Stimulated activated CD8-positive, alpha-beta memory T cell treated with anti-CD3 and anti-CD28 coated beads, Interleukin-4, amount 100 ng/mL, for 1 hour (primary cell): Measurements from ENCODE around the gene CCM2L.

Source experiments
- DNase-seq, 2 donors: peaks; one replicate each; pipeline ENCODE4 v3.0.0-alpha.2; 2020; ENCODE audit warnings: low read depth in 2 of 2, low spot score in 1 of 2

CCM2L gene

DNA sequence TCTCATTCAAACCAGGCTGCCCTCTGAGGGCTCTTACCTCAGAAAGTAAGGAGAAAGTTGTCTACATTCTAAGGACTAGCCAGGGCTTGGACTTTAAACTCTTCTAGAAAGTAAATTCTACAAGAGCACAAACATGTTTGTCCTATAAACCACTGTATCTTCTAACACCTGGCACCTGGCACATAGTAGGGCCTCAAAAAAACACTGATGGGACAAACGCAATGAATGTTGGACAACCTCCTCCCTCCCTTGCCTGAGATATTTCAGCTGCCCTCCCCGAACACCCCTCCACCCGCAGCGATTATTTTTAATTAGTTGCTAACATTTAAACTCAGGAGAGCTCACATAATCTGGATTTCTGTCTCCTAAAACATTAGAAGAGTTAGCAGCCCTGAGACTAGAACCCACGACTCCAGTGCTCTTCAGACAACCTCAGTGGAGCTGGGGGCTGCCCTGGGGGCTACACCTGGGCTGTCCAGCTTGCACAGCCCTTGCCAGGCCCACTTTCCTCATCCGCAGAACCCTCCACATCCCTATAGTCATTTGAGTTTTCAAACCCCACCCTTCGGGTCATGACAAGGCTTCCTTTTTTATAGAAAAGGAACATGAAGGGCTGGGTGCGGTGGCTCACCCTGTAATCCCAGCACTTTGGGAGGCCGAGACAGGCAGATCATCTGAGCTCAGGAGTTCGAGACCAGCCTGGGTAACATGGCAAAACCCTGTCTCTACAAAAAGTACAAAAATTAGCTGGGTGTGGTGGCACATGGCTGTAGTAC is 46.7 kb downstream of the CCM2L start:
- DNase-seq = no peak

DNA sequence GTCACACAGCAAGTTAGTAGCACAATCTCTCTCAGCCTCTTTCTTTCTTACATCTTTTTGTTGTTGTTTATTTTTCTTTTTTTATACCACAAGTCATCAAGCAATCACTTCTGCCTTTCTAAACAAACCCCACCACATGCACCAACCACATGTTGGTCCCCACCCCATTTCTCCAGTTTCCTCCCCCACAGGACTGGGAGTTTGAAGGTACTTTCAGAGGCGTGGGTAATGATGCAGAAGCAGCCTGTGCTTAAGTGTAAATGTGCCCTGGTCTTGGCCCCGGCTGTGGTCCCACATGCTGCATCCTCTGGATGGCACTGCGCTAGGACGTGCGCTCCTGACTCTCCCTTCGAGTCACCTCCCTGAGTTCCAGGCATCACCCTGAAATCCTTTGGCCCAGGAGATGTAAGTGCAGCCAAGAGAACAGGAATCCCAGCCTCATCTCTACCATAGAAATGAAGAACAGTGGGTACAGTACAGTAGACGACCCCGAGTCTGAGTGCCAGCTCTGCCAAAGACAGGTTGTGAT is 47.5 kb downstream of the CCM2L start:
- DNase-seq = no peak

DNA sequence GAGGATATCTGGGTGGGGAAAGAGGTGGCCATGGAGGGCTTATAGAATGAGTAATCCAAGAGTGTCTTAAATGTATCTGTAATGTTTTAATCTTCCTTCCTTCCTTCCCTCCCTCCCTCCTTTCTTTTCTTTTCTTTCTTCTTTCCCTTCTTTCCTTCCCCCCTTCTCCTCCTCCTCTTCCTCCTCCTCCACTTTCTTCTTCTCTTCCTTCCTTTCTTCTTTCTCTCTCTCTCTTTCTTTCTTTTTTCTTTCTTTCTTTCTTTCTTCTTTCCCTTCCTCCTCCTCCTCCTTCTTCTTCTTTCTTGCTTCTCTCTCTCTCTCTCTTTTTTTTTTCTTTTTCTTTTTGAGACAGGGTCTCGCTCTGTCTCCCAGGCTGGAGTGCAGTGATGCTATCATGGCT is 49.0 kb downstream of the CCM2L start:
- DNase-seq = no peak

DNA sequence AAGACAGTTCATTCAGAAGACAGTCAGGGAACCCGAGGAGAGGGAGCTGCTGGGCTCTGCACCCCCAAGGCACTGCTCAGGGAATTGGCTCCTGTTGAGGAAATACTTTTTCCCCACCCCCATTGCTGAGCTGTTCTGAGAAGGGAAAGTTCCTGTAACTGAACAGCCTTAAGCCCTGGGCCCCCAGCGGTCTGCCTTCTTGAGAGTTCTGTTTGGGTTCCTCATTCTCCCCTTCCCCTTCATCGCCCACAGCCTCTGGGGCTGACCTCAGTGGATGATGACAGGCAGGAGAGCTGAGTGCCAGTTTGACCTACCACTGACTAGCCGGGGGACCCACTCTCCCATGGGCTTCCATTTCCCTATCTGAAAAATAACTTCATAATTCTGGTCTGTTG is 52.5 kb downstream of the CCM2L start:
- no peak for DNase-seq

DNA sequence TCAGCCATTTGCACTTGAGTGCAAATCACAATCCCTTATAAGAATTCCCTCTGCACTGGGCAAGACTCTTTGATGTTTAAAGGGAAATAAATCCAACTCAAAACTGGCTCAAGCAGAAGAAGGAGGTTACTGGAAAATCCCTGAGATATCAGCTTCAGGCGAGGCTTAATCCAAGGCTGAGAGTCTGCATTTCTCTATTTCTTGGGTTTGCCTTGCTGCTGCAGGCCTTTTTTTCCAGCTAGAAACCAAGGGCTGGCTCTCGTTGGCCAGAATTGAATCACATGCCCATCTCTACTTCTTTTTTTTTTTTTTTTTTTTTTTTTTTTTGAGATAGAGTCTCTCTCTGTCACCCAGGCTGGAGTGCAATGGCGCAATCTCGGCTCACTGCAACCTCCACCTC is 53.5 kb downstream of the CCM2L start:
- DNase-seq = no peak

DNA sequence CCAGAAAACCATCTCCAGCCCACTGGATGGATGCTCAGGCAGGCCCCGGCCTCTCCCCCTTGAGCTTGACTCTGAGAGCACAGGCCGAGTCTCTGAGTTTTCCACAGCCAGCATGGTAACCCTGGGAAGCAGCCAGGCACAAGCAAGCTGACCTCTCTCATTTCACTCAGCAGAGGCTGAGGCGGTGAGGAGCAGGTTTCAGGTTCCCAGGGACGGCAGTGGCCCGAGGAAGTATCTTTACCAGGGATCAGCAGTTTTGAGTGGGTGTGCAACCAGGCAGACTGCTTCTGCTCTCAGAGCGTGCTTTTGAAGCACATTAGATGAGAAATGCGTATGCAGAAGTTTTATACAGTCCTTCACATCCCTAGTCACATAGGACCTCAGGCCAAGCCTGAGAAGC is 54.4 kb downstream of the CCM2L start:
- DNase-seq = no peak

DNA sequence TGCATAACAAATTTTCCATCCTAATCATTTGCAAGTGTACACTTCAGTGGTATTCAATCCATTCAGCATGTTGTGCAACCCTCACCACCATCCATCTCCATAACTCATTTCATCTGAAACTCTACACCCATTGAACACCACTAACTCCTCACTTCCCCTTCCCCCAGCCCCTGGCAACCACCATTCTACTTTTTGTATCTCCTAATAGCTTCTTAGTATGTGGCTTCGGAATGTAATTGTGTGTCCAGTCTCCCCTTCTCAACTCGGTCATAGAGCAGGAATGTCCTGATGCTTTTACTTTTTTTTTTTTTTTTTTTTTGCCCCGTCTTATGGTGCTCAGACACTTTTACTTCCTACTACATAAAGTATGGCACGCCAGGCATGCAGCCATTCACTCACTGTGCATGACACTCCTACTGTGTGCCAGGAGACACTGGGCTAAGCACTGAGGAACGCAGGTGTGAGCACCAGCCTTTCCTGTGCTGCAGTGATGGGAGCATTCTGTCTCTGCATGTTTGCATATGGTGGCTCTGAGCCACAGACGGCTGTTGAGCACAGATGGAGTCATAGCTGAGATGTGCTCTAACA is 57.1 kb downstream of the CCM2L start:
- DNase-seq = no peak

DNA sequence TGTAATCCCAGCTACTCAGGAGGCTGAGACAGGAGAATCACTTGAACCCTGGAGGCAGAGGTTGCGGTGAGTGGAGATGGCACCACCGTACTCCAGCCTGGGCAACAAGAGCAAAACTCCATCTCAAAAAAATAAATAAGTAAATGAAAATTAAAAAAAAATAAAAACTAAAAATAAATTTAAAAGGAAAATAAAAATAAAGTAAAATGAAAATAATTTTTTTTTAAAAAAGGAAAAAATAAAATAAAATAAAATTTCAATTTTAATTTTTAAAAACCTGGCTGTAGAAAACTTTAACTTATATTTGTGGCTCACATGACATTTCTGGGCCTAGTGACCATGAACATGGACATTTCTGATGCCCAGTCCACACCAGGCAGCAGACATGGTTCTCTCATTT is 57.9 kb downstream of the CCM2L start:
- DNase-seq = no peak

DNA sequence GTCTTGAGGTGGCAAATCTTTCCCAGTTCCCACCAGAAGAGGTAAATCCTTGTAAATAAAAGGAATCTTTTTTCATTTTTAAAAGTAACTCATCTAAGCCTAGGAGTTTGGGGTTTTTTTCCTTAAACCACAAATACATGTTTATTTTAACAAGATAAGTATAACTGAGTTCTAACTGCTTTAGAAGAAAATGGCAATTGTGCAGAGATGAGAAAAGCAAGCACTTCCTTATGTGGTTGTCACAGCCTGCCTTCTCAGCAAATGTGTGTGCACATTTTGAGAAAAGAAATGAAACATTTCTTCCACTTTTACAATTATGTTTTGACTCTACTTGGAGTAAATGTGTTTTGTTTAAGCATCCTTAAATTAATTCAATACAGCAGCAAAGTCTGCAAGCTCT is 59.5 kb downstream of the CCM2L start:
- DNase-seq = no peak

DNA sequence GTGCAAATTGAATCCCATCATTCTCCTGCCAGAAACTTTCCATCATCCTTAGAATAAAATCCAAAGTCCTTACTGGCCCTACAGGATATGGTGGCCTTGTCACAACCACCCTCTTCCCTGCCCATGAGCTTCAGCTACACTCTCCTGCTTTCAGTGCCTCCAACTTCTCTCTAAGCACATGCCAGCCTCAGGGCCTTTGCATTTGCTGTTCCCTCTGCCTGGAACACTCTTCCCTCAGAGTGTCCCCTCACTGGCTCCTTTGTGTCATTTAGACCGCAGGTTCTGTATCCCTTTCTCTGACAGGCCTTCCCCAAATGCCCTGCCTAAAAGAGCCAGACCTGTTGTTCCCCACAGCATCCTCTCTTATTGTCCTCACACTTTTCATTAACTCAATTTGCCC is 60.0 kb downstream of the CCM2L start:
- DNase-seq = no peak

DNA sequence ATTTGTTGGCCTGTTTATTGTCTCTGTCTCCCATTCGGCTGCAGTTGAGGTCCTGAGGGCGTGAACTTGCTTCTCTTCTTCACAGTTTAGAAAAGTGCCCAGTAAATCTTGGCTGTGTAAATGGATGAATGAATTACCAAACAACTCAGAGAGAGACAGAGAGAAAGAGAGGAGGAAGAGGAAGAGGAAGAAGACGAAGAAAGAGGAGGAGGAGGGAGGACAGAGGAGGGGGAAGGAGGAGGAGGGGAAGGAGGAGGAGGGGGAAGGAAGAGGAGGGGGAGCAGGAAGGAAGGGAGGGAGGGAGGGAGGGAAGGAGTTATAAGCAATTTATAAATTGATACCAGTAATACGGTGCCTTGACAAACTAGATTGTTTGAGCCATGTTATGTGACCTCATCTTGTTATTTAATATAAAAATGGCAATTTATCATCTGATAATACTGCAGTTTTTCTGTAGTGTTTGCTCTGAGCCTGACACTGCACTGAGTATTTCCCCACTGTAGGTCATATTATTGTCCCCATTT is 60.5 kb downstream of the CCM2L start:
- DNase-seq = no peak

DNA sequence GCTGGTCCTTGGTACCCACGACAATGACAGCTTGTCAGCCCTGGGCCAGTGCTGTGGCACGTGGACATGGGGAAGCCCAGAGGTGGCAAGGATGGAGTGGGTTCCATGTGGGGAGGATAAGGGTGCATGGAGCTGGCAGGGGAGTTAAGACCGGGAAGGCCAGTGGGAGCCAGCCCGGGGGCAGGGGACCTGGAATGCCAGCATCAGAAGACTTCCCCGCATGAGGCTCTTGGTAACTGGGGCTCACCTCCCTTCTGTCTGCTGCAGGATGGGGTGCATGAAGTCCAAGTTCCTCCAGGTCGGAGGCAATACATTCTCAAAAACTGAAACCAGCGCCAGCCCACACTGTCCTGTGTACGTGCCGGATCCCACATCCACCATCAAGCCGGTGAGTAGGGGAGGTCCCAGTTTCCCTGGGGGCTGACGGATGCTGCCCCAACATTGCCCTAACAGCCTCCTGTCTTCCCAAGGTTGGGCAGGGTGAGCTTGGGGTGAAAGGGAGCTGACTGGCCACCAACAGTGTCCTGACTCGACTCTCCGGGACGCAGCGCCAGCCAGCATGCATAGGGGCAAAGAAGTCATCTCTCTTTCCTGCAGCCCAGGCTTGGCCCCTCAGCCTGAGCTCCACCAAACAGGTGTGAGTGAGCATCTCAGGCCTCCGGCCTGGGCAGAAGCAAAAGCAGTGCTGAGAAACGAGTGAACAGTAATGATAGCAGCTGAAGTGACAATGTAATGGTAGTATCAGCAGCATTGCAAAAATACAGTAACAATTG is 61.3 kb downstream of the CCM2L start:
- DNase-seq = no peak

DNA sequence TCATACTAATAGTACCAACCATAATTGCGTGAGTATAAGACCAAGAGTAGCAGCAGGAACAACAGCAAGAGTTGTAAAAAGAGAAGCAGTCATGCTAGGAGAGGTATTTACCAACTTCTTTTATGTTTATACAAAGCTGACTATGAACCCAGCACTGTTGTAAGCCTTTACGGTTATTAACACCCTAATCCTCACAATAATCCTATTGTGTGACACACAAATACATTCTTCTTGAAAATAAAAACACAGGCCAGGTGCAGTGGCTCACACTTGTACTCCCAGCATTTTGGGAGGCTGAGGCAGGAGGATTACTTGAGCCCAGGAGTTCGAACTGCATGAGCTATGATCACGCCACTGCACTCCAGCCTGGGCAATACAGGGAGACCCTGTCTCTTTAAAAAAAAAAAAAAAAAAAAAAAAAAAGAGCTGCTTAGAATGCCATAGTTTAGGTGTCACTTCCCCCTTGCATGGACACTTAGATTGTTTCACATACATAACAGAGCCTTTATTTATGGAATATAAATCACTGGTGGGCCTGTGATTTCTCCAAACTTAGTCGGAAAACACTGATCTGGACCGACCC is 62.0 kb downstream of the CCM2L start:
- DNase-seq = no peak

DNA sequence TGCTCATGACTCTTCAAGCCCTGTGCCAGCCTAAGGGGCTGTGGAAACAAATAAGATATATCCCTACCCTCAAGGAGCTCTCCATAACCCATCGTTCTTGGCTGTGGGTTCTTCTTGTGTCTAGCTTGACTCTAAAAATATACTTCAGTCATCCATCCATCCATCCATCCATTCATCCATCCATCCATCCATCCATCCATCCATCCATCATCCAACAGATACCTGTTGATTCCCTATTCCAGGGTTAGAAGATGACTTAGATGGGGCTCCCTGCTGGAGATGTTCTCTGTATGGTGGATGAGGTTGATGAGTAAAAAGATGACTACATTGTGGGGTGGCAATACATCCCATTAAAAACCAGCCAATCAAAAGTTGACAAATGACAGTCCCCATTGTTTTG is 65.3 kb downstream of the CCM2L start:
- no peak for DNase-seq

DNA sequence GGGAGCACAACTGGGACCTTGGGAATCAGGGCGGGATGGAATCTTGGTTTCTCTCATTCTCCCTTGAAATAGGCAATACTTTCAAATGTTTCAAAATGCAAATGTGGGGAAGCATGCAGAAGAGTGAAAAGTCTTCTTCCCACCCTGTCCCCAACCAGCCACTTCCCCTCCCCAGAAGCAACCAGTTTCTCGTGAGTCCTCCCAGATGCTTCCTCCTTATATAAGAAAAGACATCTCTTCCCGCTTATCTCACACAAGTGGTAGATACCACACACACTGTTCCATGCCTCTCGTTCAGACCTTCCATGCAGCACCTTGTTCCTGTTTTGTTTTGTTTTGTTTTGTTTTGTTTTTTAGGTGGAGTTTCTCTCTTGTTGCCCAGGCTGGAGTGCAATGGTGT is 67.0 kb downstream of the CCM2L start:
- DNase-seq = no peak

DNA sequence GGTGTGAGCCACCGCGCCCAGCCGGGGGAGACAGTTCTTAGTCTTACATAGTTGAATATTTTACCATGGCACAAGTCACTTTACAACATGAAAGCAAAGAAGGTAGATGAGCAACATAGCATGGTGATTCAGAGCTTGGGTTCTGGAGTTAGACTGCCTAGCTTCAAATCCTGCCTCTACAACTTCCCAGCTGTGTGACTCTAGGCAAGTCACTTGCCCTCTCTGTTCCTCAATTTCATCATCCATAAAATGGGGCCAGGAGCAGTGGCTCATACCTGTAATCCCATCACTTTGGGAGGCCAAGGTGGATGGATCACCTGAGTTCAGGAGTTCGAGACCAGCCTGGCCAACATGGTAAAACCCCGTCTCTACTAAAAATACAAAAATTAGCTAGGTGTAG is 68.1 kb downstream of the CCM2L start:
- DNase-seq = no peak

DNA sequence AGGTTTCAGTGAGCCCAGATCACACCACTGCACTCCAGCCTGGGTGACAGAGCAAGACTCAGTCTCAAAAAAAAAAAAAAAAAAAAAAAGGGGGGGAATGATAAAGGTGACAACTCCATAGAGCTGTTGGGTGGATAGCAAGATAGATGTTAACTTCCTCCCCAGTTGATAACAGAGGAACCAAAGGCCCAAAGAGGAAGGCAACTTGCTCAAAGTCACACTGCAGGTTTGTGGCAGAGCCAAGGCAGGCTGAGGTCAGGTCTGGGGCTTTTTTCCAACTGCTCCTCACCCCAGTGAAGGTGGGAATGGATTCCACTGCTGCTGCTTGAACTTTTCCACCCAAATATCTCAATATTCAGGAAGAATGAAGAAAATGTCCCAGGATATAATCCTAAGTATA is 68.6 kb downstream of the CCM2L start:
- DNase-seq = no peak

DNA sequence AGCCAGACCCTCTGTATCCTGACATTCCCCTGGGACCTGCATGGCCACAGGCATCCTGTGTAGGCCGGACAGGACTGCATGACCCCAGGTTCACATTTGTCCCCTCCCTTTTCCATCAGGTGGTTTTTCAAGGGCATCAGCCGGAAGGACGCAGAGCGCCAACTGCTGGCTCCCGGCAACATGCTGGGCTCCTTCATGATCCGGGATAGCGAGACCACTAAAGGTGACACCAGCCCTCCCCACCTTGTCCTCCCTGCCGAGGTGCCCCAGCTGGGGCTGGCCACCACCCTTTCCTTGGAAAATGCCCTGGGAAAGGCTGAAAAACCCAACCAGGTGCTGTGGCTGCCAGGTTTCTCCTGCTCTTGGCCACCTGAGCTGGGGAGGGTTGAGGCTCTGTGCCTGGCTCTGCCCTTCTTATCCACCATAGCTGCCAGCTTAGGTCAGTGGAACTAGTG is 69.4 kb downstream of the CCM2L start:
- DNase-seq = no peak

DNA sequence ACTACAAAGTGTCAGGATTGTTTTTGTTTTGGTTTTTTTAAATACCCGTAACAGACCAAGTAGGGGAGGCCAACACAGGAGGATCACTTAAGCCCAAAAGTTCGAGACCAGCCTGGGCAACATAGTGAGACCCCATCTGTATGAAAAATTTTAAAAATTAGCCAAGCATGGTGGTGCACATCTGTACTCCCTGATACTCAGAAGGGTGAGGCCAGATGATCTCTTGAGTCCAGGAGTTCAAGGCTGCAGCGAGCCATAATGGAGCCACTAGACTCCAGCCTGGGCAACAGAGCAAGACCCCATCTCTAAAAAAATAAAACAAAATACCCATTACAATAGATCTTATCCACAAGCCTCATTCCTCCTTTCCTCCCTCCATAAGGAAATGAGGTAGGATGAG is 70.5 kb downstream of the CCM2L start:
- DNase-seq = no peak
